GM23338 (cell line): Measurements from ENCODE around the gene S100A12.

Experiments
- CREB1 ChIP-seq: fragments of 250-450 bp; sonication (Bioruptor Pico); IDR thresholded peaks from 2 replicates; pipeline ENCODE4 v1.5.0; 2020; ENCODE audit warnings: low read depth, mild to moderate bottlenecking, moderate library complexity
- CTCF ChIP-seq, 2 experiments: fragments of 200-600 bp in 1 of 2; sonication (generic) in 1 of 2; conservative IDR thresholded peaks; 2 replicates each; pipeline versions ENCODE4 v1.5.1 to v1.6.1; 2016 to 2017; ENCODE audit warnings: antibody characterized with exemption in 2 of 2, low read depth in 2 of 2, mild to moderate bottlenecking in 2 of 2, moderate library complexity in 1 of 2
- ETS1 ChIP-seq: IDR thresholded peaks from 2 replicates; pipeline ENCODE4 v1.6.1; 2016; ENCODE audit warnings: antibody characterized with exemption
- EZH2 ChIP-seq: fragments of 200-600 bp; sonication (generic); IDR thresholded peaks from one replicate; pipeline ENCODE4 v1.8.0; 2017; ENCODE audit warnings: antibody characterized with exemption, mild to moderate bottlenecking, low read depth; ENCODE audit not compliant: unreplicated experiment
- EZH2phosphoT487 ChIP-seq: fragments of 200-600 bp; sonication (generic); IDR thresholded peaks from one replicate; pipeline ENCODE4 v1.8.1; 2018; ENCODE audit warnings: antibody characterized with exemption; ENCODE audit not compliant: unreplicated experiment
- JUNB ChIP-seq: IDR thresholded peaks from one replicate; pipeline ENCODE4 v1.6.1; 2016; ENCODE audit warnings: antibody characterized with exemption; ENCODE audit not compliant: unreplicated experiment
- POLR2AphosphoS5 ChIP-seq: IDR thresholded peaks from 2 replicates; pipeline ENCODE4 v1.6.1; 2016; ENCODE audit warnings: antibody characterized with exemption, low read depth
- REST ChIP-seq: IDR thresholded peaks from one replicate; pipeline ENCODE4 v1.6.1; 2018; ENCODE audit warnings: antibody characterized with exemption; ENCODE audit not compliant: unreplicated experiment
- STAT1 ChIP-seq: IDR thresholded peaks from one replicate; pipeline ENCODE4 v1.6.1; 2016; ENCODE audit warnings: antibody characterized with exemption; ENCODE audit not compliant: unreplicated experiment
- ZNF114 ChIP-seq: fragments of 250-450 bp; sonication (Bioruptor Pico); IDR thresholded peaks from 2 replicates; pipeline ENCODE4 v1.5.0; 2020; ENCODE audit warnings: mild to moderate bottlenecking, moderate library complexity
- ZNF331 ChIP-seq: fragments of 250-450 bp; sonication (Bioruptor Pico); IDR thresholded peaks from 2 replicates; pipeline ENCODE4 v1.5.0; 2020; ENCODE audit warnings: low read depth, mild to moderate bottlenecking, moderate library complexity
- ZNF462 ChIP-seq: fragments of 250-450 bp; sonication (Bioruptor Pico); IDR thresholded peaks from 2 replicates; pipeline ENCODE4 v1.5.0; 2020; ENCODE audit warnings: mild to moderate bottlenecking, moderate library complexity

- TF ChIP-seq CTCF (conservative IDR thresholded peaks at IDR 0.05; ENCODE audit: low read depth in 2 of 2) (no peak), ETS1 (no peak), POLR2AphosphoS5 (no peak), EZH2 (no peak), EZH2phosphoT487 (no peak), REST (no peak), CREB1 (no peak), ZNF114 (CRISPR knock-in tag) (no peak), JUNB (no peak), ZNF462 (CRISPR knock-in tag) (no peak), ZNF331 (CRISPR knock-in tag) (no peak), STAT1 (no peak)
These were observed 16.2 kb downstream of the S100A12 start for GRCh38 chr1:153359241-153359640.
